Right kidney (tissue), 1 donor: Measurements from ENCODE around the gene ADPRHL1.
A peak's percentile ranks its signal among the peaks of the same experiment; 100 is the strongest.
"Not testable (repeated sequence)": the region's sequence is repeated elsewhere in the genome, so short reads cannot be mapped to it uniquely, and the experiment has no call there.

Experiments used
- DNase-seq: peaks from one replicate; pipeline ENCODE4 v3.0.0-alpha.2; 2016

The ADPRHL1 gene

GRCh38 chr13:113400621-113401451 lies 52.5 kb downstream of the ADPRHL1 start:
- DNase-seq = no peak

GRCh38 chr13:113399755-113400149 lies 53.5 kb downstream of the ADPRHL1 start:
- DNase-seq = no peak

- no peak for DNase-seq
These were observed 54.1 kb downstream of the ADPRHL1 start for GRCh38 chr13:113398963-113399754.

GRCh38 chr13:113397608-113398425 lies 55.5 kb downstream of the ADPRHL1 start:
- no peak for DNase-seq

- DNase-seq = no peak
These were observed 59.0 kb downstream of the ADPRHL1 start for GRCh38 chr13:113394339-113394640.

- DNase-seq = peak; percentile 85
These were observed 59.5 kb downstream of the ADPRHL1 start for GRCh38 chr13:113393563-113394338.

- no peak for DNase-seq
These were observed 60.1 kb downstream of the ADPRHL1 start for GRCh38 chr13:113393226-113393562.

- DNase-seq = no peak
These were observed 62.3 kb downstream of the ADPRHL1 start for GRCh38 chr13:113390874-113391497.

GRCh38 chr13:113389586-113389985 lies 63.7 kb downstream of the ADPRHL1 start:
- DNase-seq = not testable (repeated sequence)

GRCh38 chr13:113387396-113387795 lies 65.9 kb downstream of the ADPRHL1 start:
- DNase-seq = no peak

- no peak for DNase-seq
These were observed 70.2 kb downstream of the ADPRHL1 start for GRCh38 chr13:113383089-113383488.

- DNase-seq = not testable (repeated sequence)
These were observed 70.7 kb downstream of the ADPRHL1 start for GRCh38 chr13:113382542-113382941.

GRCh38 chr13:113378825-113379224 lies 74.5 kb downstream of the ADPRHL1 start:
- DNase-seq = no peak

GRCh38 chr13:113374511-113375175 lies 78.6 kb downstream of the ADPRHL1 start:
- DNase-seq = no peak

GRCh38 chr13:113373811-113374485 lies 79.3 kb downstream of the ADPRHL1 start:
- DNase-seq = no peak

GRCh38 chr13:113371701-113372100 lies 81.6 kb downstream of the ADPRHL1 start:
- DNase-seq = not testable (repeated sequence)

GRCh38 chr13:113371061-113371460 lies 82.2 kb downstream of the ADPRHL1 start:
- DNase-seq = no peak

- DNase-seq = no peak
These were observed 83.4 kb downstream of the ADPRHL1 start for GRCh38 chr13:113369881-113370280.

GRCh38 chr13:113369189-113369588 lies 84.1 kb downstream of the ADPRHL1 start:
- DNase-seq = no peak

- DNase-seq = not testable (repeated sequence)
These were observed 84.9 kb downstream of the ADPRHL1 start for GRCh38 chr13:113368353-113368752.
